HEK293T (cell line): ENCODE data around the gene RHOG.
A peak's percentile ranks its signal among the peaks of the same experiment; 100 is the strongest.

ENCODE experiments used
- CTCF ChIA-PET: fragments of 350-600 bp; formaldehyde crosslinking; extraction: SDS; loops from one replicate; lab custom pipeline; 2021; ENCODE audit warnings: antibody characterized with exemption, inconsistent platforms; lab: Yijun Ruan, JAX
- POLR2A ChIA-PET: fragments of 350-600 bp; formaldehyde crosslinking; extraction: SDS; loops from one replicate; lab custom pipeline; 2020; ENCODE audit warnings: antibody characterized with exemption, inconsistent platforms; lab: Yijun Ruan, JAX
- DNase-seq: peaks from one replicate; pipeline ENCODE4 v3.0.0; 2012; ENCODE audit warnings: mixed read lengths; ENCODE audit errors: extremely low spot score
- ARNT ChIP-seq: fragments of 450-650 bp; IDR thresholded peaks from 2 replicates; pipeline ENCODE4 v1.6.1; 2017; ENCODE audit warnings: mild to moderate bottlenecking
- BHLHE40 ChIP-seq: fragments of 450-650 bp; IDR thresholded peaks from 2 replicates; pipeline ENCODE4 v1.6.1; 2016; ENCODE audit warnings: mild to moderate bottlenecking, moderate library complexity, borderline replicate concordance
- CTBP1 ChIP-seq: fragments of 450-650 bp; IDR thresholded peaks from 2 replicates; pipeline ENCODE4 v1.6.1; 2016; ENCODE audit warnings: borderline replicate concordance
- ELF4 ChIP-seq: fragments of 450-650 bp; IDR thresholded peaks from 2 replicates; pipeline ENCODE4 v1.6.1; 2017; ENCODE audit warnings: antibody characterized with exemption
- FOXA1 ChIP-seq: fragments of 450-650 bp; IDR thresholded peaks from 2 replicates; pipeline ENCODE4 v1.6.1; 2016; ENCODE audit warnings: mild to moderate bottlenecking
- FOXK2 ChIP-seq: fragments of 450-650 bp; IDR thresholded peaks from 2 replicates; pipeline ENCODE4 v1.6.1; 2016; ENCODE audit warnings: mild to moderate bottlenecking
- FOXM1 ChIP-seq: fragments of 450-650 bp; IDR thresholded peaks from 2 replicates; pipeline ENCODE4 v1.6.1; 2017; ENCODE audit warnings: mild to moderate bottlenecking, borderline replicate concordance
- HDGF ChIP-seq: fragments of 450-650 bp; IDR thresholded peaks from 2 replicates; pipeline ENCODE4 v1.6.1; 2017; ENCODE audit warnings: antibody characterized with exemption, borderline replicate concordance
- L3MBTL2 ChIP-seq: fragments of 450-650 bp; conservative IDR thresholded peaks from 2 replicates; pipeline ENCODE4 v1.6.1; 2016; ENCODE audit warnings: mild to moderate bottlenecking
- LEF1 ChIP-seq: fragments of 450-650 bp; IDR thresholded peaks from 2 replicates; pipeline ENCODE4 v1.6.1; 2017; ENCODE audit warnings: mild to moderate bottlenecking, borderline replicate concordance
- NFRKB ChIP-seq: fragments of 450-650 bp; IDR thresholded peaks from 2 replicates; pipeline ENCODE4 v1.6.1; 2016; ENCODE audit warnings: mild to moderate bottlenecking, moderate library complexity
- SP1 ChIP-seq: fragments of 450-650 bp; IDR thresholded peaks from 2 replicates; pipeline ENCODE4 v1.6.1; 2017
- SUZ12 ChIP-seq: fragments of 450-650 bp; IDR thresholded peaks from 2 replicates; pipeline ENCODE4 v1.6.1; 2016; ENCODE audit warnings: mild to moderate bottlenecking
- TARDBP ChIP-seq: fragments of 450-650 bp; IDR thresholded peaks from 2 replicates; pipeline ENCODE4 v1.6.1; 2016
- ZNF384 ChIP-seq: fragments of 450-650 bp; IDR thresholded peaks from 2 replicates; pipeline ENCODE4 v1.6.1; 2016
- TF ChIP-seq, protein P1 (sequence below): fragments of 450-650 bp; IDR thresholded peaks from 2 replicates; pipeline ENCODE4 v1.6.1; 2016

Gene RHOG

DNA sequence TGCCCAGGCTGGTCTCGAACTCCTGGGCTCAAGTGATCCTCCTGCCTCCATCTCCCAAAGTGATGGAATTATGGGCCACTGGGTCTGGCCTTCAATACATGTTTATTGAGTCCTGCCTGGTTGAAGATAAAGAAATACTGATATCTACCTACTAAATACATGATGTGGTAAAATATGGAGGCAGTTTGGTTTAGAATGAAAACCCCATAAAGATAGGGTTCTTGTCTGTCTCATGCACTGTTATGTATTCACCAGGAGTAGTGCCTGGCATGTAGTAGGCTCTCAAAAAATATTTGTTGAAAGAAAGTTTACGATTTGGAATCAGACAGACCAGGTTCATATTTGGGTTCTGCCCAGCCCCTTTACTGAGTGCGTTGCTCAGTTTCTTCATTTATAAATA lies 35.9 kb upstream of the RHOG start:
- DNase-seq: no peak
- POLR2A ChIA-PET: interaction anchor here (1.1 kb wide), 1 partner anchor 9 kb away, joined by 3 read pairs; no protein-coding TSS in a partner anchor
- no peak for TF ChIP-seq FOXA1
- no peak for TF ChIP-seq FOXM1
- no peak for TF ChIP-seq L3MBTL2
- no peak for TF ChIP-seq SP1
- TF ChIP-seq ZNF384: no peak
- no peak for TF ChIP-seq FOXK2
- no peak for TF ChIP-seq ELF4
- TF ChIP-seq TARDBP: no peak
- TF ChIP-seq HDGF: no peak
- TF ChIP-seq CTBP1: no peak
- no peak for TF ChIP-seq ARNT
- TF ChIP-seq BHLHE40: no peak
- TF ChIP-seq SUZ12: no peak
- no peak for TF ChIP-seq LEF1
- TF ChIP-seq NFRKB: no peak
- TF ChIP-seq, protein P1, sequence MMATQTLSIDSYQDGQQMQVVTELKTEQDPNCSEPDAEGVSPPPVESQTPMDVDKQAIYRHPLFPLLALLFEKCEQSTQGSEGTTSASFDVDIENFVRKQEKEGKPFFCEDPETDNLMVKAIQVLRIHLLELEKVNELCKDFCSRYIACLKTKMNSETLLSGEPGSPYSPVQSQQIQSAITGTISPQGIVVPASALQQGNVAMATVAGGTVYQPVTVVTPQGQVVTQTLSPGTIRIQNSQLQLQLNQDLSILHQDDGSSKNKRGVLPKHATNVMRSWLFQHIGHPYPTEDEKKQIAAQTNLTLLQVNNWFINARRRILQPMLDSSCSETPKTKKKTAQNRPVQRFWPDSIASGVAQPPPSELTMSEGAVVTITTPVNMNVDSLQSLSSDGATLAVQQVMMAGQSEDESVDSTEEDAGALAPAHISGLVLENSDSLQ: no peak
- CTCF ChIA-PET: interaction anchor here (1.0 to 1.1 kb wide), 2 partner anchors 196 to 197 kb away, joined by 3 read pairs; no protein-coding TSS in a partner anchor

DNA sequence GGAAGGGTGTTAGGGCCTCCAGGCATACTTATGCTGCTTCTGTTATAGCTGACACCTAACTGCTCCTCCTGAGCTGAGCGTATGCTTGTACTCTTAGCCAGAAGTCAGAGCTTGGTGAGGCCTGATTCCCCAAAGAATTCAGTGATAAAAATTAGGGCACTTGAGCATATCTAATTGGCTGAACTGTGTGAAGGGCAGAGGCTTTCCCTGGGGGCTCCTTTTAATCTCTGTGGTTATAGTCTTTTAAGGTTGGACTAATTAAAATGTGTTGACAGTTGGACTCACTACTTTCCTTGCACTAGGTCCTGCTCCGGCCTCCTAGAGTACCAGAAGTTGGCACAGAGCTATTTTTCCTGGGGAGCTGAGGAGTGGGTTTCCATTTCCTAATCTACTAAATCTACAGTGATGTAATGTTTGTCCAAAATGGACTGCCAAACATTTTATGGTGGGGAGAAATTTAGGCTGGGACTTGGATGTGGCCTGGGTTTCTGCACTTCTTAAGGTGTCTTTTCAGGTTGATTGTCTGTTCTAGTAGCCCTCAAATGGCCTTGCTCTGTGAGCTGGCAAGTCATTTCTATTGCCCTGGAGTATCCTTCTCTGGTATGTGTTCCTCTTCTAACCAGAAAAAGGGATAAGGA lies 33.1 kb upstream of the RHOG start:
- ChIA-PET POLR2A (interaction anchor here (1.2 to 1.7 kb wide), 2 partner anchors 19 to 222 kb away, joined by 3 to 8 read pairs; partner anchors contain the start of gene STIM1), CTCF (interaction anchor here (0.9 to 1.6 kb wide), 3 partner anchors 19 to 200 kb away, joined by 4 to 5 read pairs (median 4); no protein-coding TSS in a partner anchor)
- no peak for DNase-seq
- TF ChIP-seq BHLHE40 (no peak), FOXM1 (no peak), NFRKB (no peak), ELF4 (no peak), L3MBTL2 (no peak), ZNF384 (no peak), ARNT (no peak), CTBP1 (no peak), SP1 (no peak), FOXK2 (no peak), SUZ12 (no peak), TARDBP (no peak), LEF1 (no peak), HDGF (no peak), FOXA1 (no peak)
- TF ChIP-seq, protein P1: no peak

DNA sequence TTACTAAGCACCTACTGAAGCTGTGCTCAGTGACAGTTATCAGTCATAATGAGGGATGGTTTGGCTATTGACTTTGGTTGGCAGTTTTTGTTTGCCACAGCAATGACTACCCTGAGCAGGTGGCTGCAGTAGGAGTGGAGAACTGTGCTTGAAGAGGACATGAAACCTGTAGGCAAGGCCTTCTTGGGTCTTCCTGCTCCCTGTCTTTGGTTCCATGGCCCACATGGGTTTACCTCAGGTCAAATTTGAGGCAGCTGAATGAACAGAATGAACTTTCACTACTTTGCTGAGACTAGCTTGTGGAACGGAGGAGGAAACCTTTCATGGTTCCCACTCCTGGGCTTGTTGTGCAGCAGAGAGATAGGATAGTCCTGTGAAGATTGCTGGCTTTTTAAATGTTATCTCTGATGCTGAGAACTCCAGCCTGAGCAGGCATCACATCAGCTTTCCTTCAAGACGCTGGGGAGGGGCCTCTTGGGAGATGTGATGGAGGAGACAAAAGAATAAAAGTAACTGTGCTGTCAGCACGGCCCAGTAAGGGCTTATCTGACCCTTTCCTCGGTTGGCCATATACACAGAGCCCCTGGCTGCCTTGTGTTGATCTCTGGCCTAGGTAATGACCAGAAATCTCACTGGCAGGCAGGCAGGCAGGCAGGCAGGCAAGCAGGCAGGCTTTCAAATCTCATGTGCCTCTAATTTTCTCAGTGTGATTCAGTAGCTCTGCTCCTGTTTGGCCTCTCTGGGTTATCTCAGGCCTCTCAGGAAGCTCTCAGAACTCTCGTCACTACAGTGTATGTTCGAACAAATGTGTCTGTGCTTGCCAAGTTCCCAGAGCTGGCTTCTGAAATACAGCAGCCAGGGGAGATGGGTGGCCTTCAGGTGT lies 26.7 kb upstream of the RHOG start:
- ChIA-PET POLR2A (interaction anchor here (0.8 to 2.3 kb wide), 3 partner anchors 9 to 29 kb away, joined by 3 to 11 read pairs (median 3); partner anchors contain the start of gene STIM1), CTCF (interaction anchor here (0.6 to 2.8 kb wide), 5 partner anchors 13 to 45 kb away, joined by 3 to 14 read pairs (median 3); partner anchors contain the start of gene STIM1)
- TF ChIP-seq BHLHE40 (no peak), FOXK2 (no peak), NFRKB (no peak), CTBP1 (no peak), TARDBP (no peak), ARNT (no peak), FOXA1 (no peak), SUZ12 (no peak), LEF1 (no peak), ZNF384 (no peak), HDGF (no peak), FOXM1 (no peak), SP1 (no peak), ELF4 (no peak), L3MBTL2 (no peak)
- TF ChIP-seq, protein P1: no peak
- no peak for DNase-seq

DNA sequence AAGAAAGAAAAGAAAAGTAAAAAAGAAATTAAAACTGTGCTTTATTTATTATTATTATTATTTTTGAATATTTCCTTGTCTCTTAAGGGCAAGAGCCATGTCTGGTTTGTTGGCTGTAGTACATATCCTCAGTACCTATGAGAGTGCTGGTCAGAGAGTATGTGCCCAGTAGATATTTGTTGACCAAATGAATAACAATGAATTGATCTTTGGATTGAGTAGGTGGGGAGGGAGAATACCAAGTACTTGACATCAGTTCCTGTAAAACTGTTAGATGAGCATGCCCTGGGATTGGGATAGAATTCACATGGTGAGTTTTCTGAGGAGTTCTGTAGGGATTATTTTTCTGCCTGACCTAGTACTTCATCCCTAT lies 26.1 kb upstream of the RHOG start:
- ChIA-PET CTCF (interaction anchor here (1.4 to 2.8 kb wide), 2 partner anchors 12 to 17 kb away, joined by 7 to 14 read pairs; partner anchors contain the start of gene STIM1), POLR2A (interaction anchor here (2.3 kb wide), 1 partner anchor 11 kb away, joined by 11 read pairs; the partner anchor contains the start of gene STIM1)
- TF ChIP-seq, protein P1: no peak
- no peak for TF ChIP-seq SUZ12
- TF ChIP-seq TARDBP: no peak
- TF ChIP-seq ARNT: no peak
- no peak for TF ChIP-seq HDGF
- TF ChIP-seq FOXK2: no peak
- DNase-seq: no peak

DNA sequence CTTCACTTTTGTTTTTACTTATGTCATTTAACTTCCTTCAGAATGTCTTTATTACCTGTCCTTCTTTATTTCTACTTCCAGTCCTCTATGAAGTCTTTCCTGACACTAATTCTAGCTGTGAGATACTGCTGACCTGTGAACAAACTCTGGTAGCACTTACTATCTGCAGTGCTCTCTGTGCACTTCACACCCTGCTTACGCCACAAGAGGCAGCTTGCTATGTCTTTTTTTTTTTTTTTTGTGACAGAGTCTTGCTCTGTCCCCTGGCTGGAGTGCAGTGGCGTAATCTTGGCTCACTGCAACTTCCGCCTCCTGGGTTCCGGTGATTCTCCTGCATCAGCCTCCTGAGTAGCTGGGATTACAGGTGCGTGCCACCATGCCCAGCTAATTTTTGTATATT lies 25.4 kb upstream of the RHOG start:
- no peak for DNase-seq
- TF ChIP-seq L3MBTL2: no peak
- 0 out of 2 replicates have a peak, but pooled peaks have one; percentile 39 for TF ChIP-seq ZNF384
- TF ChIP-seq LEF1: no peak
- no peak for TF ChIP-seq CTBP1
- POLR2A ChIA-PET: interaction anchor here (2.3 kb wide), 1 partner anchor 11 kb away, joined by 11 read pairs; the partner anchor contains the start of gene STIM1
- CTCF ChIA-PET: interaction anchor here (1.2 kb wide), 1 partner anchor 17 kb away, joined by 3 read pairs; no protein-coding TSS in a partner anchor
